Measurements from ENCODE around the gene MUC13.

- TF ChIP-seq SIN3A (IDR thresholded peaks at IDR 0.05; ENCODE audit: borderline replicate concordance, insufficient read depth, low read length) (no peak), TAF1 (IDR thresholded peaks at IDR 0.05; ENCODE audit: borderline replicate concordance, insufficient read depth, low read length) (no peak)
These were observed 17.6 kb downstream of the MUC13 start for GRCh38 chr3:124916837-124917409.
